ENCODE results near the gene SLIT3.

DNA sequence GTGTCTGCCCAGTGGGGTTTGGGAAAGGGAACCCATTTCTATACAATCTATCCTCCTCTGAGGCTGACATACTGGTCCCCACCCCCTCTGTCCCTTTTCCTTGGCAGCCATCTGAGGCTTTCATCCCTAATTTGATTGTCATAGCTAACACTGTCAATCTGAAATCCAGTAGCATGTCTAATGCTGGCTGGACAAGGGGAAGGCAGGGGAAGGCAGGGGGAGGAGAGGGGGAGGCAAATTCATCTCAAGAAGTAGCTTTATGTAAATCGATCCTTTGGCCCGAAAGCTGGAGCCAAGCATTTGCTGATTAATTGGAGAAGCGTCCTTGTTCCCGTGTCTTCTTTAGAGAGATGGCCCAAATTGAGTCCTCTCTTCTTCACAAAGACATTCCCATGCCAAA is 407.7 kb downstream of the SLIT3 start:
- TF ChIP-seq POLR2A (IDR thresholded peaks at IDR 0.05; ENCODE audit: low read depth, low read length) (no peak), CEBPB (IDR thresholded peaks at IDR 0.05; ENCODE audit: borderline replicate concordance in 1 of 2, low read depth in 2 of 2, low read length in 2 of 2) (no peak), MYC (IDR thresholded peaks at IDR 0.05; ENCODE audit: insufficient read depth, insufficient read length, insufficient replicate concordance, low read length, severe bottlenecking) (no peak), SIN3A (IDR thresholded peaks at IDR 0.05; ENCODE audit: low read depth, low read length) (no peak)
- TF ChIP-seq, protein P1, sequence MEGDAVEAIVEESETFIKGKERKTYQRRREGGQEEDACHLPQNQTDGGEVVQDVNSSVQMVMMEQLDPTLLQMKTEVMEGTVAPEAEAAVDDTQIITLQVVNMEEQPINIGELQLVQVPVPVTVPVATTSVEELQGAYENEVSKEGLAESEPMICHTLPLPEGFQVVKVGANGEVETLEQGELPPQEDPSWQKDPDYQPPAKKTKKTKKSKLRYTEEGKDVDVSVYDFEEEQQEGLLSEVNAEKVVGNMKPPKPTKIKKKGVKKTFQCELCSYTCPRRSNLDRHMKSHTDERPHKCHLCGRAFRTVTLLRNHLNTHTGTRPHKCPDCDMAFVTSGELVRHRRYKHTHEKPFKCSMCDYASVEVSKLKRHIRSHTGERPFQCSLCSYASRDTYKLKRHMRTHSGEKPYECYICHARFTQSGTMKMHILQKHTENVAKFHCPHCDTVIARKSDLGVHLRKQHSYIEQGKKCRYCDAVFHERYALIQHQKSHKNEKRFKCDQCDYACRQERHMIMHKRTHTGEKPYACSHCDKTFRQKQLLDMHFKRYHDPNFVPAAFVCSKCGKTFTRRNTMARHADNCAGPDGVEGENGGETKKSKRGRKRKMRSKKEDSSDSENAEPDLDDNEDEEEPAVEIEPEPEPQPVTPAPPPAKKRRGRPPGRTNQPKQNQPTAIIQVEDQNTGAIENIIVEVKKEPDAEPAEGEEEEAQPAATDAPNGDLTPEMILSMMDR (IDR thresholded peaks at IDR 0.05 in 2 of 3, conservative IDR thresholded peaks at IDR 0.05 in 1 of 3; ENCODE audit: control insufficient read depth in 2 of 3, extremely low read depth in 1 of 3, insufficient read depth in 1 of 3, low read depth in 3 of 3, low read length in 3 of 3) = no peak
